DMS 273 treated with DMSO at 0.1 percent for 48 hours (cell line): ENCODE results near the gene ADO.

ENCODE experiments used
- DNase-seq: peaks from one replicate; lab custom pipeline; 2025; lab: John Stamatoyannopoulos, UW

Gene ADO

DNA sequence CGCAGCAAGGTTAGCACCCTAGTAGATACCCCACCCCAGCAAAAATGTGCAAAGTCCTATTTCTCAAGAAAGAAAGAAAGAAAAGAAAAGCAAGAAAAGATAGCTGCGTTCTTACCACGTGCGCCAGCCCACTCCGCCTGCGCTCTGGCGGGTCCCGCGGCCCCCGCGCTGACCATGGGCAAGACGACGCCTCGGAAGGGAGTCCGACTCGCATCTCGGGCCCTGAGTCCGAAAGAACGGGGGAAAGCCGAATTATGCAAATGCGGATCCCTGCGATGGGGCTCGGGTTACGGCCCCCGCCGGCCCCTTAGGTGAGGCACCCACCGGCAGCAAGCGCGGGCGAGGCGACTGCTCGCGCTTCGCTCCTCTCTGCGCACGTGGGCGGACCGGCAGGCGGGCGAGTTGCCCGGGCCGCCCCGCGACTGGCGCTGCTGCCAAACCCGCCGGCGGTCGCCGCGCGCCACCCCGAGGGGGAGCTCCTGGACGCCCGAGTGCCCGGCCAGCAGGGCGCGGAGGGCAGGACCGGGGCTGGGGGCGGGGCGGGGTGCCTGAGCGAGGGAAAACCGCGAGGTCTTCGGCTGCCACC lies 14.0 kb downstream of the ADO start:
- no peak for DNase-seq

DNA sequence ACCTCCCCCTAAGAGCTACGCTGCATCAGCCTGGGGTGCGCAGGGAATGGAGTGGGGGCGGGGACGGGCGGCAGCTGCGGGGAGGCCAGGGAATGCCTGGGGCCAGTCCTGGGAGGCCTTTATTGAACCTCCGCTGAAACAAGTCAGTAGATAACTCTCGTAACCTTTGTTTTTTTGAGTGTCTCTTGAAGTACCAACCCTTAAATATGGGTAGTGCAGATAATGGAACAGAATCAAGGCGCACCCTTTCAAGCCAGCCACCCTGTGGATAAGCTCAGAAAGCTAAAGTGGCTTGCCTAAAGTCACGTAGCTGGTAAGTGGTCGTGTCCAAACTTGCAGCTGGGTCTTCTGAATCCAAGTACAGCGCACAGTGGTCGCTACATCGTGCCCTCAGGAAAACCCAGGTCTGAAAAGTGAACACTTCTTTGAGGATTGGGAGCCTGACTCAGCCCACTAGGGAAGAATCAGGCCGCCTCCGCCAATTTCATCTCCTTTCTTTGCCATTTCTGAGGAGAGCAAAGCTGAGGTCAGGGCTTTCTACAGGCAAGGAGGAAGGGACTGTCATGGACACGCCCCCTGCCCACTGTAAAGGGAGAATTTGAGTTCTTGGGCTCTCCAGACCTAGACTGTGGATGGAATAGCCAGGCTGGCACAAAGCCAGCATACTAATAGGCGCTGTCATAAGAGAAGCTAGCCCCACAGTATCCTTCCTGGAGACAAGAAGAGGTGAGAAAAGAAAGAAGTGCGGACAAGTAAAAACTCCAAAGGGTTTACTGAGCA lies 14.8 kb downstream of the ADO start:
- no peak for DNase-seq

DNA sequence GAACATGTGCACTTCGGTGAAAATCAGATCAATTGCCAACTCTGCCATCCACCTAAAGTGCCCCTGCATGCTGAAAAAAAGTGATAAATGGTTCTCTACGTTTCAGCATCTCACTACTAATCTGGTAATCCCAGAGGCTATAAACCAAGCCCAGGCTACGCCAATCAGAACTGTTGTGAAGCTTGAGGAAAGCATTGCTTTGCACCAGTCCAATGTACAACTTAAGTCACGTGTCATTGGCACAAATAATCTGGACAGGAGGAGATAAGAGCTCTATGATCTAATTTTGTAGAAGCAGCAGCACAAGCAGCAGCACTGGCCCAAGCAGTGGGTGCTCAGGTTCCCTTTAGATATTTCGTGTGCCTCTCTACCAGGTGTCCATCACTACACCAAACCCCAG lies 16.1 kb downstream of the ADO start:
- no peak for DNase-seq

DNA sequence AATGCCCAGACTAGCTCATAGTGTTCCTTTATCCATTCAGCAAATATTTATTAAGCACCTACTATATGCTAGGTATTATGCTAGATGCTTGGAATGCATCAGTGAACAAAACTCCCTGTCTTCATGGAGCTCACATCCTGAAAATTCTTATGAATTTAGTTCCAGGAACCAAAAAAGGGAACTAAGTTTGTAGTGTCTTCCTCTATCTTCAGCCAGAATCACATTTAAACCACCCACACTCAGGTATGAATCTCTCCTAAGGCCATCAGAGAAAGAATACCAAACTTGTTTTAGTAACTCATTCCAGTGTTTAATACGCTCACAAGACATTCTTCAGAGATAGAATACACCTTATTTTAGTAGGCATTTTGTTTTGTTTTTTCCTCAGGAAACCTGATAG lies 21.8 kb downstream of the ADO start:
- DNase-seq, result no peak

DNA sequence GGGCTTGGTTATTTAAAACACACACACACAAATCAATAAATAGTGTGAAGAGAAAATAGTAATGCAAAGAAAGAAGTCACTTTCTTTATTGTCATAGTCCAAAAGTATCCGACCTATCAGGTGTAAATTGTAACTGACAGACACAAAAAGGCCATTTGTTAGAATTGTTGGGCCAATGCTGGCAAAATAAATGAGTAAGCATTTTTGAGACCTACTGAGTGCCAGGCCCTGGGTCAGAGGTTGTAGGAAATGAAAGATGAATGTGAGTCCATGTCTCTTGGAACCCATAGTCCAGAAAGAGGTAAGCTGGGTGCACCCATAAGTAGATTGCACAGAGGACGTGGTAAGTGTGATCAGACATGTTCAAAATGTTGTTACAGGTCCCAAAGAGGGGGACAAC lies 25.1 kb downstream of the ADO start:
- DNase-seq, result no peak

DNA sequence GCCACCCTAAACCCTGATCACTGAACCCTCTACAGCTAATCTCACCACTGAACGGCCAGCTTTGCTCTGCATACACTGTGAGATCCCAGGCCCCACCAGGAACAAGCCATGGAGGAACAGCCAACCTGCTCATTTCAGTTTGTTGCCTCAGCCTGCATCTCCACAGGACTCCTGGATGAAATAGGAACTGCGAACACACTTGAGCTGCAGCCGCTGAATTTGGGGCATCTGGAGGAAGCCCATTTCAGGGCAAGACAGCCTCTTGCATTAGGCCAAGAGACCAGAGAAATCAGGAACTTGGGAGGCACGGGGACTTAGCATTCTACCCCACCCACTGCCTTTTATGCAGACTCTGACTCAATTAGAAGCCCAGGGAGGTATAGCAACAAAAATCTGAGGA lies 26.2 kb downstream of the ADO start:
- DNase-seq, result no peak

DNA sequence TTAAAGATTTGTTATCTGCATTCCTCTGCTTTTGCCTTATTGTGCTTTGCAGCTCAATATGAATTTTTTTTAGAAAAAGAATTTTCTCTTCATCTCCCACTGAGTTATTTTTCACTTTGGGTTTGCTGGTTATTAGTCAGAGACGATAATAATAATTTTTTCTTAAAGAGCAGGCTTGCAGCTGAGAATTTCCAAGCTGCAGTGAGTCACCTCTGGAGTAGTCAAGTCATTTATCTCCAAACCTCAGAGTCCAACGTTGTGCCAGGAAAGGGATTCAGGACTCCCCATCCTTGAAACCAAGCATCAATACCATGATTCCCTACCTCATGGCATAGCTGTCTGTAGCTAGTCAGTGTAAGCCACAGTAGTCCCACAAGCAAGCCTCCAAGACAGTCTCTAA lies 26.8 kb downstream of the ADO start:
- DNase-seq, result no peak

DNA sequence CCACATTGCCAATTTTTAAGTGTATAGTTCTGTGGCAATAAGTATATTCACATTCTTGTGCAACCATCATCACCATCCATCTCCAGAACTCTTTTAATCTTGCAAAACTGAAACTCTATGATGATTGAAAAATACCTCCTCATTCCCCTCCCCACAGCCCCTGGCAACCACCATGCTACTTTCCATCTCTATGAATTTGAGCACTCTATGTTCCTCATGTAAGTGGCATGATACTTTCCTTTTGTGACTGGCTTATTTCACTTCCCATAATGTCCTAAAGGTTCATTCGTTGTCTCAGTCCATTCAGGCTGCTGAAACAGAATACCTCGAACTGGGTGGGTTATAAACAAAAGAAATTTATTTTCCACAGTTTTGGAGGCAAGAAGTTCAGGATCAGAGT lies 35.1 kb downstream of the ADO start:
- DNase-seq, result no peak

DNA sequence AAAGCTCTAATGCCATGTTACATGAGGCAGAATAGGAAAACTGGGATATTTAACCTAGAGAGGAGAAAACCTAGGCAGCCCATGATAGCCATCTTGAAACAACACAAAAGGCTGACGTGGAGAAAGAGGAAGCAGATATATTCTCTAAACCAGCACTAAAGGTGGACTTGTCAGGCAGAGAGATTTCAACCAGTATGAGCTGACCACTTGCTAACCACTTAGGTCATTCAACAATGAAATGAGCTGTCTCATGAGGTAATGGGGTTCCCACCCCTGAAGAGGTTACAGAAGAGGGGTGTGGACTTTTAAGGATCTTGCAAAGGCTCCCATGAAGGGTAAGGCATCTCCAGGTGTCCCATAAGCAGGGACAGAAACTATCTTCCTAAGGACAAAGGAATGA lies 38.5 kb downstream of the ADO start:
- no peak for DNase-seq

DNA sequence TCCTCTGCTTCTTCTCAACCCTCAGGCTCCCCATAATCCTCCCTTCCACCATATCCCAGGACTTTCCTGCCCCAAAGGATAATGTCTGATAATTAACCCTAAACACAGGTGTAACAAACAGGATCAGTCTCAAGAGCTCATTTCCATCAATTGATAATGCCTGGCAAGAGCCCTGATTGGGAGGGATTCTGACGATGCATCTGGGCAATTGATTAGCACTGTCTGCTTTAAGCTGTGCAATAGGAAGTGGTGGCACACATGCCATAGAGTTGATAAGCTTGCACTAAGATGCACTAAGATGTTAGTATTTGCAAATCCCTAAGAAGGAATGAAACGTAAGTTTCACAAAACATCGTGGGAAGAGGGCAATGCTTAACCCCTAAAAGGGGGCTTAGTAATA lies 39.1 kb downstream of the ADO start:
- DNase-seq, result no peak

DNA sequence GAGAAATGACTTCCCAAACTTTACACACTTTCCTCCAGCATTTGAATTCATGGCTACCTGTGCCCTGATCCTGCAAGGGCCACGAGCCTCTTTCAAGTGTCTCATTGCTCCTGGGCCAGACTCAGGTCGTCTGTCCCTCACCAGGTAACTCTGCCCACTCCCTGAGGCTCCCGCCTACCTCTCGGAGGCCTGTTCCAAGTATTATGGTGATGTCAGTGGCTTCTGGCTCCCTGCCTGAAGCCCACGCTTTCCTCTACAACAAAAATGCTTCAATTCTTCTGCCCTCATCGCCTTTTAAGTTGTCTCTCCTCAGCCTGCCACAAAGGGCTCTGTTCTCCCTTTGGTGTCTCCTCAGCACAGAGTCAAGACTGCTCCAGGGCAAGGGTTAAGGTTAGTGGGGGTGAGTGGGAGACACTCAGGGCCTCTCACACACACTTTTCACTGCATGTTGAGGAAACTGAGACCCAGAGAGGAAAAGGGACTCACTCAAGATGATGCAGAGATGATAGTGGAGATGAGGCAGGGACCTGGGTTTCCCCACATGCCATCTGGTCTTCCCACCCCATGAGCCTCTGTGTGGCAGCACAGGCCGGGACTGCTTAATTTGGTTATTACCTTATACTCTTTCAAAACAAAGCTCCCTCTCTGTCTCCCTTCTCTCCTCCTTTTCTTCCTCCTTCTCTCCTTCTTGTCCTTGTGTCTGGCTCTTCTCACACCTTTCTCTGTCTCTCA lies 39.9 kb downstream of the ADO start:
- DNase-seq, result no peak

DNA sequence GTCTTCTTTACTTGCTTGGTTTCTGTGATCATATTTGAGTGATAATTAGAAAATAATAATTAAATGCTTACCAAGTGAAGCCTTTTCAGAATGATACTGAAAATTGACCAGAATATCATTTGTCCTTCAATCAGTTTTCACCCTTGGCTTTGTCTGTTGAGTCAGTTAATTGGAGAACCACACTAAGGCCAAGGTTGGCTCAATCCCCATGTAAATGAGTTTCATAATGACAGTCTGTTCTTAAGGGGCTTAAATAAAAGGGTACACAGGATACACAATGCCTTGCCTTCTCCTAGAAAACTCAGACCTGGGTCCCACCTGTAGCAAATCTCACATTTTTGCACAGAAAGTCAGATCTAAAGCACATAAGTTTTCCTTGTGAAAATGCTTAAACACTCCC lies 42.9 kb downstream of the ADO start:
- no peak for DNase-seq

DNA sequence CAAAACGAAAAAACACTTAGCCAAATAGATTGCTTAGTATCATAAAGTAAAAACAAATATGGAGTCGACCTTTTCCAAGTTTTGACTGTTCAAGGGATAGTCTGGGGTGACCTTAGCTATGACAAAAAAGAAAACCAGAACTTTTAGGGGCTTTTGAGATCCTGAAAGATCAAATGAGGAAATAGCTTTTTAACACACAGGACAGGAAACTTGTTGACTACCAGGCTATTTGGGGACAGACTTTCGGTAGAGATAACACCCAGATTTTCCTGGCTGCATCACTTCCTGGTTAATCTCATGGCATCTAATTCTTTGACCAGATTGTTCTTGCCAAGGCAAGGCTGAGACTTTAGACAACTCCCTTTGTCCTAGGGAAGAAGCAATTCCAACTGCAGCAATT lies 46.1 kb downstream of the ADO start:
- DNase-seq, result no peak

DNA sequence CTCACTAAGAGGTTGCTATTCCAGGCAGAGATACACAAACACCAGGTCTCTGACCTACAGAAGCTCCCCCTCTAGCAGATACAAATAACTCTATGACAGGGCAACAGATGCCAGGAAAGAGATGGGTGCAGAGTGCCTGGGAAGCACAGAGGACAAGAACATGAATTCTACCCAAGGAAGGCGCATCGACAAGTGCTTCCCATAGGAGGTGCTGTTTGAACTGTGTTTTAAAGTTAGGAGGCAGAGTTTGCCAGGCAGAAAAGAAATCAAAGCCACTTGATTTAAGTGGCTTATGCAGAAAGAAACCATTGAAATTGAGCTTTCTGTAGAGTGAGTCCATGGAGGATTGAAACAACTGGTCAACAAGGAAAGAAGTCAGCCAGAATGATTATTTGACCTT lies 46.9 kb downstream of the ADO start:
- DNase-seq, result no peak

DNA sequence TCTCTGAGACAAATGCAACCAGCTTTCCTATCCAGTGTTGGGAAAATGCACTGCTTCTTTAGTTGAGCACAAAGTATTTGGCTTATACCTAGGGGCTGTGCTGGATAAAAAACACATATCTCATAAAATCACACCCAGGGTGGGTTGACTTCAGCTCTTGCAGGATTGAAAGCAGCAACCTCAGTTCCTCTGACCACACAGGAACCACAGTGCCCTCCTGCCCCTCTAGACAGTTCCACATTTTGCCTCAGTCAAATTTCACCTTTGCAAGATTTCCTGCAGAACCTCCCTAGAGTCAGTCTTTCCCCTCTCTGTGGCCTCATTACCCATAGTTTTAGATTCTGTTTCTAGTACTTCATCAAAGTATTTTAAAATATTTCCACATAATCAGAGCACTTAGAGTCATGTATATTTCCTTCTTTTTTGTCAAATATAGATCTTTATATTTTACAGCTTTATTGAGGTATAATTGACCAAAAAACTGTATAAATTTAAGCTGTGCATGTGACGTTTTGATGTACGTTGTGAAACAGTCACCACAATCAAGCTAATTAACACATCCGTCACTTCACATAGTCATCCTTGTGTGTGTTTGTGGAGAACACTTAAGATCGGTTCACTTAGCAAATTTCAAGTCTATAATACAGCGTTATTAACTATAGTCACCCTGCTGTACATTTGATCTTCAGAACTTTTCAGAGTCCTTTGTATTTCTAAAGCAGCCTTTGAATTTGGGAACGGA lies 48.6 kb downstream of the ADO start:
- no peak for DNase-seq

DNA sequence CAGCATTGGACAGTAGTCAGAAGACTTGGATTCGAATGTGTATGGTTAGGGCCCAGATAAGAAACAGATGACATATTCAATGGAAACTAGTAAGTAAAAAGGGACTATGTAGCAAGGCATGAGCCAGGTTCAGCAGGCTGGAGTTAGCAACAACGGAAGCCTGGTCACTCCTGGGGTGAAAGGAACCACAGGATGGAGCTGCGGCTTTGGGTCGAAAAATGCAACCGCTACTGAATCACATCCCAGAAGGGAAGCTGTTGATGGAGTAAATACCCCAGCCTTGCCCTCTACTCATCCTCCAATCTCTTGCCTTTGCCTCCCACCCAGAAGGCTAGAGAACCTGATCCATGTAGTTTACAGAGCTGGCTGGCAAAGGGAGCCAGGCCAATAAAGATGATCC lies 49.2 kb downstream of the ADO start:
- DNase-seq, result no peak

DNA sequence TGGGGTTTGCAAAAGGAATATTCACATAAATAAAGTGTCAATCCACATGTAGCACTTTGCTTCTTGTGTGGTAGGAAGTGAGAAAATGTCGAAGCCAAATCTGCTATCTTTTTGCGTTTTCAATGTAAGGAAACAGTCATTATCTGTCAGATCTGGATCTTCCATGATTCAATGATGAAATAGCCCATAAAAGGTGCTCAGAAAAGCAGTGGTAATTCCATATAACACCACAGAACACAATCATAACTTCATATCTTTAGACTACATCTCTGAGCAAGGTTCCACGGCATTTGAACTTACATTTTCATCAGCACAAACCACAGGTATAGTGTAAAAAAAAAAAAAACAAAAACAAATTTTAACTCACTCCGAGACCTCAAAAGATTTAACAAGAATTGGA lies 51.5 kb downstream of the ADO start:
- no peak for DNase-seq
